H1 (cell line): Measurements from ENCODE around the gene TBC1D22A. TPM values are rescaled to one million over a fixed set of nuclear protein-coding genes. Genes with fewer than 3 reads are reported as not detected.

Source experiments
- CTCF ChIA-PET: fragments of 300-600 bp; sonication (Branson Sonifier 250); formaldehyde crosslinking; loops from one replicate; lab custom pipeline; 2021; ENCODE audit not compliant: partially characterized antibody; lab: Charles Lee
- POLR2A ChIA-PET: fragments of 300-600 bp; sonication (Branson Sonifier 250); formaldehyde crosslinking; loops from one replicate; lab custom pipeline; 2021; ENCODE audit warnings: inconsistent platforms; ENCODE audit not compliant: partially characterized antibody; lab: Charles Lee
- DNase-seq, 2 experiments: peaks; one replicate each; pipeline versions ENCODE4 v3.0.0 to v3.0.0-alpha.2; 2010 to 2022; ENCODE audit warnings: low spot score in 2 of 2, low read depth in 1 of 2, mixed read lengths in 1 of 2
- FAIRE-seq: peaks from 2 replicates; lab custom pipeline; 2011; peaks lifted over from hg19 to GRCh38; lab: Jason Lieb, UNC
- H2AFZ ChIP-seq: 2 replicates; pipeline ENCODE4 v1.8.1; 2012; ENCODE audit warnings: low read length, inconsistent platforms
- H2AK5ac ChIP-seq: 2 replicates; pipeline ENCODE4 v1.6.1; 2013; ENCODE audit warnings: low read depth, low read length
- H2BK120ac ChIP-seq: replicated peaks from 2 replicates; pipeline ENCODE3; 2013; ENCODE audit warnings: low read depth, low read length, inconsistent platforms
- H2BK12ac ChIP-seq: 2 replicates; pipeline ENCODE4 v1.6.1; 2013; ENCODE audit warnings: low read depth, low read length
- H2BK15ac ChIP-seq: 2 replicates; pipeline ENCODE4 v1.6.1; 2013; ENCODE audit warnings: low read length
- H2BK20ac ChIP-seq: 2 replicates; pipeline ENCODE4 v1.6.1; 2013; ENCODE audit warnings: low read length
- H2BK5ac ChIP-seq: 2 replicates; pipeline ENCODE4 v1.6.1; 2013; ENCODE audit warnings: low read depth, low read length
- H3K14ac ChIP-seq: 2 replicates; pipeline ENCODE4 v1.6.1; 2013; ENCODE audit warnings: inconsistent platforms; ENCODE audit not compliant: insufficient read length
- H3K18ac ChIP-seq: 2 replicates; pipeline ENCODE4 v1.6.1; 2013; ENCODE audit warnings: low read length; ENCODE audit errors: extremely low read depth
- H3K23ac ChIP-seq: 2 replicates; pipeline ENCODE4 v1.6.1; 2013; ENCODE audit warnings: inconsistent platforms; ENCODE audit not compliant: insufficient read length
- H3K23me2 ChIP-seq: 2 replicates; pipeline ENCODE4 v1.6.1; 2013; ENCODE audit warnings: low read depth, low read length
- H3K27ac ChIP-seq: 2 replicates; pipeline ENCODE4 v1.6.1; 2011; ENCODE audit warnings: low read depth, low read length, inconsistent platforms
- H3K27me3 ChIP-seq, 4 experiments: replicated peaks in 1 of 4; 1 replicate in 1 of 4; 2 replicates in 3 of 4; pipeline versions ENCODE4 v1.6.1 to v1.8.1; 2011 to 2013; ENCODE audit warnings: low read length in 3 of 4, mild to moderate bottlenecking in 3 of 4, inconsistent platforms in 2 of 4, mixed read lengths in 2 of 4, moderate library complexity in 1 of 4; ENCODE audit not compliant: control insufficient read depth in 3 of 4, insufficient read depth in 3 of 4; ENCODE audit errors: extremely low read depth in 1 of 4
- H3K36me3 ChIP-seq, 4 experiments: 2 replicates each; pipeline versions ENCODE4 v1.6.1 to v1.8.1; 2011 to 2013; ENCODE audit warnings: mild to moderate bottlenecking in 4 of 4, low read length in 3 of 4, moderate library complexity in 2 of 4, control low read depth in 1 of 4, inconsistent platforms in 1 of 4; ENCODE audit not compliant: insufficient read depth in 4 of 4, control insufficient read depth in 2 of 4
- H3K4ac ChIP-seq: replicated peaks from 2 replicates; pipeline ENCODE3; 2013; ENCODE audit warnings: low read length, low read depth, mixed read lengths, inconsistent platforms; ENCODE audit not compliant: insufficient read length
- H3K4me1 ChIP-seq, 4 experiments: replicated peaks in 1 of 4; 1 replicate in 1 of 4; 2 replicates in 3 of 4; pipeline versions ENCODE4 v1.6.1 to v1.8.1; 2011 to 2013; ENCODE audit warnings: low read length in 3 of 4, inconsistent platforms in 2 of 4, mixed read lengths in 1 of 4; ENCODE audit not compliant: insufficient read depth in 4 of 4, control insufficient read depth in 3 of 4
- H3K4me2 ChIP-seq, 2 experiments: 2 replicates each; pipeline versions ENCODE4 v1.6.1 to v1.8.1; 2011 to 2013; ENCODE audit warnings: low read depth in 2 of 2, low read length in 2 of 2, control low read depth in 1 of 2, inconsistent platforms in 1 of 2, mild to moderate bottlenecking in 1 of 2; ENCODE audit not compliant: insufficient read depth in 1 of 2
- H3K4me3 ChIP-seq, 4 experiments: fragments of 200-600, 300-600 bp in 1 of 4; sonication (generic), shearing (Covaris generic), sonication (Bioruptor Twin) in 1 of 4; 2 replicates each; pipeline versions ENCODE4 v1.5.1 to v1.8.1; 2011 to 2016; ENCODE audit warnings: low read length in 4 of 4, low read depth in 3 of 4, control low read depth in 2 of 4, inconsistent platforms in 2 of 4, mild to moderate bottlenecking in 2 of 4, mixed read lengths in 1 of 4, moderate library complexity in 1 of 4; ENCODE audit not compliant: insufficient read depth in 2 of 4; ENCODE audit errors: extremely low read depth in 1 of 4
- H3K56ac ChIP-seq: replicated peaks from 2 replicates; pipeline ENCODE3; 2013; ENCODE audit warnings: low read depth, mild to moderate bottlenecking, mixed read lengths, low read length, inconsistent platforms; ENCODE audit not compliant: insufficient read length
- H3K79me1 ChIP-seq: 2 replicates; pipeline ENCODE4 v1.6.1; 2013; ENCODE audit warnings: low read depth, low read length, control low read depth
- H3K79me2 ChIP-seq, 2 experiments: 2 replicates each; pipeline versions ENCODE4 v1.6.1 to v1.8.1; 2012 to 2013; ENCODE audit warnings: low read length in 2 of 2, mild to moderate bottlenecking in 2 of 2, inconsistent platforms in 1 of 2; ENCODE audit not compliant: insufficient read depth in 2 of 2, control insufficient read depth in 1 of 2
- H3K9ac ChIP-seq, 4 experiments: replicated peaks in 1 of 4; 1 replicate in 1 of 4; 2 replicates in 3 of 4; pipeline versions ENCODE4 v1.6.1 to v1.8.1; 2011 to 2013; ENCODE audit warnings: low read depth in 3 of 4, low read length in 3 of 4, control low read depth in 2 of 4, mild to moderate bottlenecking in 2 of 4, moderate library complexity in 2 of 4, inconsistent platforms in 1 of 4; ENCODE audit errors: extremely low read depth in 1 of 4
- H3K9me3 ChIP-seq, 2 experiments: 2 replicates each; pipeline versions ENCODE4 v1.6.1 to v1.8.1; 2012 to 2013; ENCODE audit warnings: mild to moderate bottlenecking in 2 of 2, moderate library complexity in 2 of 2, control low read depth in 1 of 2, inconsistent platforms in 1 of 2, low read depth in 1 of 2, low read length in 1 of 2, mixed read lengths in 1 of 2; ENCODE audit not compliant: insufficient read depth in 2 of 2
- H4K20me1 ChIP-seq, 2 experiments: replicated peaks in 1 of 2; 2 replicates each; pipeline versions ENCODE3 to v1.8.1; 2011 to 2013; ENCODE audit warnings: inconsistent platforms in 2 of 2, low read length in 2 of 2, mild to moderate bottlenecking in 1 of 2; ENCODE audit not compliant: insufficient read depth in 2 of 2, control insufficient read depth in 1 of 2
- H4K5ac ChIP-seq: 2 replicates; pipeline ENCODE4 v1.6.1; 2013; ENCODE audit warnings: low read length, low read depth, mixed read lengths, inconsistent platforms; ENCODE audit not compliant: insufficient read length
- H4K8ac ChIP-seq: 2 replicates; pipeline ENCODE4 v1.8.0; 2013; ENCODE audit warnings: mild to moderate bottlenecking, moderate library complexity, low read length, inconsistent platforms; ENCODE audit not compliant: insufficient read depth; ENCODE audit errors: extremely low read depth
- H4K91ac ChIP-seq: replicated peaks from 2 replicates; pipeline ENCODE3; 2013; ENCODE audit warnings: low read length, mixed read lengths, inconsistent platforms; ENCODE audit not compliant: insufficient read length
- HDAC2 ChIP-seq, 2 experiments: fragments of 300-600 bp in 1 of 2; sonication (generic) in 1 of 2; IDR thresholded peaks; 2 replicates each; pipeline ENCODE4 v1.6.1; 2011 to 2012; ENCODE audit warnings: low read depth in 2 of 2, low read length in 2 of 2, mild to moderate bottlenecking in 2 of 2, moderate library complexity in 2 of 2, borderline replicate concordance in 1 of 2, inconsistent platforms in 1 of 2
- NANOG ChIP-seq: IDR thresholded peaks from 2 replicates; pipeline ENCODE4 v1.6.1; 2011; ENCODE audit warnings: low read length, low read depth, mild to moderate bottlenecking, inconsistent platforms; ENCODE audit not compliant: insufficient read depth, poor library complexity, severe bottlenecking
- PHF8 ChIP-seq: fragments of 200-600 bp; sonication (generic); conservative IDR thresholded peaks from 2 replicates; pipeline ENCODE4 v1.7.1; 2012; ENCODE audit warnings: low read depth, mild to moderate bottlenecking, inconsistent platforms, low read length, moderate library complexity
- POLR2AphosphoS5 ChIP-seq: IDR thresholded peaks from 2 replicates; pipeline ENCODE4 v1.6.1; 2011; ENCODE audit warnings: low read depth, low read length
- RBBP5 ChIP-seq: IDR thresholded peaks from 2 replicates; pipeline ENCODE4 v1.7.1; 2012; ENCODE audit warnings: low read depth, mild to moderate bottlenecking, inconsistent platforms, low read length, moderate library complexity, borderline replicate concordance
- SIN3A ChIP-seq, 2 experiments: IDR thresholded peaks in 1 of 2; conservative IDR thresholded peaks in 1 of 2; 2 replicates each; pipeline ENCODE4 v1.6.1; 2011 to 2012; ENCODE audit warnings: low read length in 2 of 2, improper control_type of control experiment in 1 of 2, low read depth in 1 of 2, mild to moderate bottlenecking in 1 of 2
- SP1 ChIP-seq: IDR thresholded peaks from 2 replicates; pipeline ENCODE4 v1.6.1; 2011; ENCODE audit warnings: low read depth, low read length
- whole genome bisulfite sequencing, 2 experiments: shearing (Covaris generic) in 1 of 2; methylation state at CpG; one replicate each; pipeline versions ENCODE4 v1.1.6 to v1.1.7; 2013 to 2015; ENCODE audit warnings: low lambda C conversion rate in 2 of 2, mixed read lengths in 2 of 2, inconsistent platforms in 1 of 2, low coverage in 1 of 2, missing lambda C conversion rate in 1 of 2; ENCODE audit not compliant: insufficient replicate concordance in 2 of 2, insufficient coverage in 1 of 2, insufficient read length in 1 of 2; ENCODE audit errors: extremely low coverage in 1 of 2, missing lambda C conversion rate in 1 of 2; 5-methylcytosine and 5-hydroxymethylcytosine counted together
- polyA plus RNA-seq, 7 experiments: library from polyadenylated mRNA; depleted of rRNA in 3 of 7; stranded (reverse) in 5 of 7; unstranded in 2 of 7; fragments of >200 nt in 5 of 7; fragments of 200-250 nt in 2 of 7; gene quantifications; 1 replicate in 5 of 7; 2 replicates in 1 of 7; 4 replicates in 1 of 7; pipeline versions ENCODE4 v1.2.1 to v1.2.3, GENCODE V29; 2011 to 2013; ENCODE audit warnings: missing spikeins in 2 of 7, mixed read lengths in 2 of 7
- total RNA-seq: library from RNA; stranded (reverse); fragmentation: NEBNext Ultra II Directional; extraction: Animal tissue kit (Norgen Biotek cat#: 25700); gene quantifications from 2 replicates; pipeline ENCODE4 v1.2.1, GENCODE V29; 2021
- TF ChIP-seq, protein P1 (sequence below): IDR thresholded peaks from 2 replicates; pipeline ENCODE4 v1.6.1; 2012; ENCODE audit warnings: low read length, inconsistent platforms

The TBC1D22A gene
- total and polyA plus RNA-seq, 2 of the 8 experiments (the other 6 are each of a cell fraction or from before 2014, with no cell fraction given): 11.9 to 18.4 TPM

DNA sequence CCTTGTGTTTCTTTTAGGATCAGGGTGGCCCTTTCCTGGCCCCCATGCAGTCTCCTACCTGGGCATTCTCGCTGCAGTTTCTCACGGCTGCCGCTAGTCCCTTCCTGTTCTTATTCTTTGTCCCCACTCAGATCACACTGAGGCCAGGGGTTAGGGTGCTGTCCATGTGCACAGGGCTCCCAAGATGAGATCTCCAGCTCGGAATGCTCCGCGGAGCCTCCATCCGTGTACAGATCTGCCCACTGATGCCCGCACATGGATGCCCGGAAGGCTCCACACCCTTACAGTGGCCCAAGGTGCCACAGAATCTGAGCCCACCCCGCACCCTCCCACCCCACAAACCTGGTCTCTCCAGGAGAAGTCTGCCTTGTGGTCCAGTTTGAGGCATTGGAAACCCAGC is 457.3 kb downstream of the TBC1D22A start:
- Histone ChIP-seq H3K56ac (no peak overlapping the region), H3K79me1 (no peaks in the 10 kb centered on the region), H3K4me2 (no peak overlapping the region), H4K20me1 (no peaks in the 10 kb centered on the region), H2BK5ac (no peak overlapping the region), H3K14ac (no peak overlapping the region), H3K18ac (no peak overlapping the region), H3K4me1 (no peaks in the 10 kb centered on the region), H3K27ac (no peak overlapping the region), H3K36me3 (no peaks in the 10 kb centered on the region), H2BK12ac (no peak overlapping the region), H3K23me2 (no peaks in the 10 kb centered on the region), H2BK120ac (no peak overlapping the region), H3K9me3 (peaks cover 52 to 68% of the 10 kb centered on the region in 2 experiments), H3K23ac (no peak overlapping the region), H3K4me3 (no peak overlapping the region), H2AFZ (no peak overlapping the region), H2AK5ac (no peak overlapping the region), H2BK20ac (no peak overlapping the region), H4K8ac (no peak overlapping the region), H3K79me2 (no peaks in the 10 kb centered on the region), H3K27me3 (no peaks in the 10 kb centered on the region), H4K91ac (no peak overlapping the region), H4K5ac (no peak overlapping the region), H3K9ac (no peak overlapping the region), H3K4ac (no peak overlapping the region), H2BK15ac (no peak overlapping the region)
- 93% methylated on average over 10 of the region's 10 CpGs; no CpG with 5 or more reads in 1 of the 2 experiments for WGBS, 2 experiments
- DNase-seq (peak in 1 of 2 experiments; percentile 1), FAIRE-seq (no peak)
- CTCF ChIA-PET: interaction anchor here (1.2 kb wide), 1 partner anchor 34 kb away, joined by 3 read pairs; no protein-coding TSS in a partner anchor
- POLR2A ChIA-PET: no interaction called here
- TF ChIP-seq, protein P1, sequence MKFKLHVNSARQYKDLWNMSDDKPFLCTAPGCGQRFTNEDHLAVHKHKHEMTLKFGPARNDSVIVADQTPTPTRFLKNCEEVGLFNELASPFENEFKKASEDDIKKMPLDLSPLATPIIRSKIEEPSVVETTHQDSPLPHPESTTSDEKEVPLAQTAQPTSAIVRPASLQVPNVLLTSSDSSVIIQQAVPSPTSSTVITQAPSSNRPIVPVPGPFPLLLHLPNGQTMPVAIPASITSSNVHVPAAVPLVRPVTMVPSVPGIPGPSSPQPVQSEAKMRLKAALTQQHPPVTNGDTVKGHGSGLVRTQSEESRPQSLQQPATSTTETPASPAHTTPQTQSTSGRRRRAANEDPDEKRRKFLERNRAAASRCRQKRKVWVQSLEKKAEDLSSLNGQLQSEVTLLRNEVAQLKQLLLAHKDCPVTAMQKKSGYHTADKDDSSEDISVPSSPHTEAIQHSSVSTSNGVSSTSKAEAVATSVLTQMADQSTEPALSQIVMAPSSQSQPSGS: no peak
- TF ChIP-seq RBBP5 (no peak), POLR2AphosphoS5 (no peak), HDAC2 (IDR thresholded peaks at IDR 0.05; ENCODE audit: borderline replicate concordance in 1 of 2, low read depth in 2 of 2, low read length in 2 of 2) (no peak), NANOG (no peak), SIN3A (conservative IDR thresholded peaks at IDR 0.05 in 1 of 2, IDR thresholded peaks at IDR 0.05 in 1 of 2; ENCODE audit: low read depth in 1 of 2, low read length in 2 of 2) (no peak), SP1 (no peak), PHF8 (no peak)
